ENCODE results near the gene INHBC.

- TF ChIP-seq SIN3A (IDR thresholded peaks at IDR 0.05; ENCODE audit: borderline replicate concordance, insufficient read depth, low read depth, low read length) = no peak
- no peak for TF ChIP-seq CTCF (IDR thresholded peaks at IDR 0.05)
- no peak for TF ChIP-seq POLR2AphosphoS5 (IDR thresholded peaks at IDR 0.05; ENCODE audit: low read depth, low read length)
- no peak for TF ChIP-seq REST (IDR thresholded peaks at IDR 0.05; ENCODE audit: insufficient read depth in 1 of 2, low read depth in 2 of 2, low read length in 1 of 2)
- no peak for TF ChIP-seq TCF7L2 (IDR thresholded peaks at IDR 0.05; ENCODE audit: low read depth, low read length)
Observed at GRCh38 chr12:57473392-57473791, 38.8 kb downstream of the INHBC start.
